Upper lobe of left lung (tissue), 6 donors: Measurements from ENCODE around the gene GPR18. TPM values are rescaled to one million over a fixed set of nuclear protein-coding genes. Genes with fewer than 3 reads are reported as not detected.

Experiments
- ATAC-seq, 2 donors: fragments of 200-7000 bp; cut with Tn5 transposase; one replicate each; pipeline ENCODE4 v1.9.1; 2022; ENCODE audit warnings: mild to moderate bottlenecking in 2 of 2, moderate library complexity in 2 of 2; ENCODE audit not compliant: low FRiP score in 2 of 2
- DNase-seq, 2 donors: peaks; one replicate each; pipeline ENCODE4 v3.0.0-alpha.2; 2019 to 2020
- H3K27ac ChIP-seq, 4 donors: fragments of 200-600 bp; sonication (generic); one replicate each; pipeline ENCODE4 v1.5.1; 2016 to 2019
- H3K27me3 ChIP-seq, 4 donors: fragments of 200-600 bp; sonication (generic); one replicate each; pipeline ENCODE4 v1.5.1; 2017 to 2019
- H3K36me3 ChIP-seq, 4 donors: fragments of 200-600 bp; sonication (generic); one replicate each; pipeline ENCODE4 v1.5.1; 2016 to 2019
- H3K4me1 ChIP-seq, 4 donors: fragments of 200-600 bp; sonication (generic); one replicate each; pipeline ENCODE4 v1.5.1; 2018 to 2019
- H3K4me3 ChIP-seq, 4 donors: fragments of 200-600 bp; sonication (generic); one replicate each; pipeline ENCODE4 v1.5.1; 2017 to 2019; ENCODE audit warnings: mild to moderate bottlenecking in 2 of 4, moderate library complexity in 1 of 4
- H3K9me3 ChIP-seq, 4 donors: fragments of 200-600 bp; sonication (generic); one replicate each; pipeline ENCODE4 v1.5.1; 2018 to 2019
- CTCF ChIP-seq, 6 experiments: fragments of 450-650 bp in 4 of 6; fragments of 200-600 bp in 2 of 6; sonication (generic) in 2 of 6; IDR thresholded peaks; one replicate each; pipeline ENCODE4 v1.5.1; 2016 to 2019; ENCODE audit warnings: antibody characterized with exemption in 6 of 6
- EP300 ChIP-seq, 4 donors: sonication (generic); formaldehyde crosslinking; IDR thresholded peaks; one replicate each; pipeline ENCODE4 v1.5.1; 2017; ENCODE audit warnings: antibody characterized with exemption in 4 of 4, control low read depth in 2 of 4
- POLR2A ChIP-seq, 4 donors: fragments of 450-650 bp; IDR thresholded peaks; one replicate each; pipeline ENCODE4 v1.5.1; 2016 to 2017; ENCODE audit warnings: antibody characterized with exemption in 4 of 4, mild to moderate bottlenecking in 2 of 4
- POLR2AphosphoS5 ChIP-seq, 2 donors: sonication (generic); formaldehyde crosslinking; IDR thresholded peaks; one replicate each; pipeline ENCODE4 v1.5.1; 2017; ENCODE audit warnings: antibody characterized with exemption in 2 of 2
- WGBS, 2 donors: methylation state at CpG; one replicate each; pipeline ENCODE4 v1.1.5; 2017 to 2018; 5-methylcytosine and 5-hydroxymethylcytosine counted together
- total RNA-seq, 6 donors: library from RNA; depleted of rRNA in 4 of 6; stranded (reverse); fragments of >200 nt in 4 of 6; gene quantifications; one replicate each; pipeline versions ENCODE4 v1.1.0 to v1.2.1, GENCODE V29; 2016 to 2021
- donor health status: DM: no; HTN: no; CAD: no; lungs with moderate emphysema.
- donor health status: DM: no; HTN: yes; CAD: no; lungs with severe emphysema.

GPR18 gene, protein sequence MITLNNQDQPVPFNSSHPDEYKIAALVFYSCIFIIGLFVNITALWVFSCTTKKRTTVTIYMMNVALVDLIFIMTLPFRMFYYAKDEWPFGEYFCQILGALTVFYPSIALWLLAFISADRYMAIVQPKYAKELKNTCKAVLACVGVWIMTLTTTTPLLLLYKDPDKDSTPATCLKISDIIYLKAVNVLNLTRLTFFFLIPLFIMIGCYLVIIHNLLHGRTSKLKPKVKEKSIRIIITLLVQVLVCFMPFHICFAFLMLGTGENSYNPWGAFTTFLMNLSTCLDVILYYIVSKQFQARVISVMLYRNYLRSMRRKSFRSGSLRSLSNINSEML
- total RNA-seq, result under 1 TPM in 2 of 6 donors, not detected in 4; 0.52 to 0.94 TPM

DNA sequence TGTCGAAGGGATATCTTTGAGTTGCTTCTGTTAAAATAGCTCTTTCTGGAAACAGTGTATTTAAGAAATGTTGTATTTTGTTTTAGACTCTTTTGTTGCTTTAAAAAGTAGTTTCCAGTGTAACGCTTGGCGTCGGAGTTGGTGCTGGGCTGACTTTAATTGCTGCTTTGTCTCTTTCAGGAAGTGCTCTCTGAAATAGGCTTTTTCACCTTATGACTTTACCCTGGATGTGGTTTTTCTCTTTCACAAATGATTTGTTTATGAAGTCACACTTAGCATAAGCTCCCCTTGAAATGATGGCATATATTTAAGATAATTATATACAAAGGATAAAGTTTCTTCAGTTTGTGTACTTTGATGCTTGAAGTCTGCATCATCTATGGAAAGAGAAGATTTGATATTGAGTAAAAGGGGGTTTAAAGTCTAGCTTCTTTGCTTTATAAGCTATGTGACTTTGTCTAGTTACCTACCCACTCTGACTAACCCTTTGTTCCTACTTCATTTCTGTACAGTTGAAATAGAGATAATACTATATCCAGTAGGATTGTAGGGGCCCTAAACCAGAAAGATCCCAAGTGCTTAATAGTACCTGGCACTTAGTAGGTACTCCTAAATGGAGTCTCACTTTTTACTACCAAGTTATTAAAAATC, at the start of gene GPR18:
Gene GPR18, minus strand, starts transcription at position 170 of the 651 bp plus-strand sequence. CDS start 2,507 bp downstream, outside the sequence.
- Histone ChIP-seq H3K9me3 (no peaks in the 10 kb centered on the region), H3K27me3 (no peaks in the 10 kb centered on the region), H3K36me3 (peaks cover 0 to 15% (median 2%) of the 10 kb centered on the region in 4 donors), H3K4me1 (peaks cover 0 to 10% (median 5%) of the 10 kb centered on the region in 4 donors), H3K4me3 (peak within 1 kb of the TSS in 1 of 4 donors; percentile 5), H3K27ac (peak within 1 kb of the TSS in 2 of 4 donors; percentile 14 to 38)
- no peak for ATAC-seq
- DNase-seq, result no peak
- 64 to 65% methylated on average over 4 of the region's 4 CpGs for WGBS, 2 donors
- TF ChIP-seq POLR2A (IDR thresholded peaks at IDR 0.05) (peak in 1 of 4 donors; percentile 37), POLR2AphosphoS5 (IDR thresholded peaks at IDR 0.05) (no peak)

DNA sequence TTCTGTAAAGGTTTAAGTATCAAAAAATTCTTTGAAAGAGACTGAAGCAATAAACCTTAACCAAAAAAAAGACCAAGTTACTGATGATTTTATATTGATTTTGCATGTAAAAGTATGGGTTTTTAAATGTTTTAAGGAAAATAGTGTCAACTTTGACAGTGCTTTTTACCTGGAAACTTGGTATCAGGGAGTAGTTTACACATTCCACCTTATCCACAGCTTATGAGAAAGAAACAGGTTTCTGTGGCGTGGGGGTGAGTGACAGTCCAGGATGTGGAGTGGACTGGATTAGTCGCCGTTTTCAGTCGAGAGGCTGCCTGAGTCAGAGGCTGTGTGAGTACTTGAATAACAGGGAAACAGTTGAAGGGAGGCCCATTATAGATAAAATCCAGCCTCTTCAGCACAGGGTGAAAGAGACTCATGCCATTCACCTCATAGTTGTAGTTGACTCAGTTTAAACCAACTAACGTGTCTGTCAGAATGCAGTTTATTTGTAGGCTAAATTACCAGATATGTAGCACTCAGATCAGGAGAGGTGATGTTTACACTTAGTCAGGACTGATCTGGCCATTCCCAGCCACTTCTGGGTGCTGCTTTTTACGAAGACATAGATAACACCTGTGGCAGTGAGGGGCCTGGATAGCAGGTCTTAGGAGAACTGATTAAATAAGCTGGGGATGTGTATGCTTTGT, 49.6 kb upstream of the GPR18 start:
- peaks cover 0 to 22% (median 7%) of the 10 kb centered on the region in 4 donors for H3K4me1 ChIP-seq
- DNase-seq, result peak in 1 of 2 donors; percentile 85
- TF ChIP-seq POLR2AphosphoS5 (IDR thresholded peaks at IDR 0.05) (no peak), POLR2A (IDR thresholded peaks at IDR 0.05) (no peak), EP300 (IDR thresholded peaks at IDR 0.05) (no peak), CTCF (IDR thresholded peaks at IDR 0.05) (no peak)

DNA sequence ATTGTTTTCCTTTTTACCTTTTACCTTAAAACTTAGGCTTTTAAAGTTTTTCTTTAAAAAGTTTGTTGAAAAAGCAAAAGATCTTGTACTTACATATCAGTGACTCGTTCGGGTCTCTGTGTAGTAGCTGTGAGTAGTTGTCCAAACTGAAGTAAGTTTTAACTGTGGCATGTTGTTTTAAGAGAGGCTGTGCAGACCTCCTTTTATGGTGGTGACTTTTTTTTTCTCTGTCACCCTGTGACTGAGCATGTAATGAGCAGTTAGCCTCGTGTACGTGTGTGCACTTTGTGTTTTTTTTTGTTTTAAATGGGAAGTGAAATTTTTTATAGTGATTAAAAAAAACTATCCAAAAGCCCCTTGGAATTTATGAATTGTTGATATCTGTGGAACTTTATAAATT, 49.1 kb upstream of the GPR18 start, which contains the start of gene GPR183:
Gene GPR183, minus strand, starts transcription at position 153 of the 400 bp plus-strand sequence. CDS start 11,254 bp downstream, outside the sequence.
- WGBS, 2 donors, result 20 to 42% methylated on average over 4 of the region's 4 CpGs
- DNase-seq (no peak), ATAC-seq (peak; percentile 52 to 70)
- H3K4me3 ChIP-seq, result peak within 1 kb of the TSS in 3 of 4 donors; percentile 21 to 35 (median 31)
- peak within 1 kb of the TSS in 3 of 4 donors; percentile 45 to 77 (median 61) for H3K27ac ChIP-seq
- no peaks in the 10 kb centered on the region for H3K36me3 ChIP-seq
- no peaks in the 10 kb centered on the region for H3K9me3 ChIP-seq
- peaks cover 0 to 16% (median 7%) of the 10 kb centered on the region in 4 donors for H3K4me1 ChIP-seq
- no peaks in the 10 kb centered on the region for H3K27me3 ChIP-seq
- peak in 1 of 4 donors; percentile 1 for TF ChIP-seq EP300 (IDR thresholded peaks at IDR 0.05)
- TF ChIP-seq CTCF (IDR thresholded peaks at IDR 0.05), result no peak
- peak in 2 of 4 donors; percentile 61 to 80 for TF ChIP-seq POLR2A (IDR thresholded peaks at IDR 0.05)
- TF ChIP-seq POLR2AphosphoS5 (IDR thresholded peaks at IDR 0.05), result peak in 1 of 2 donors; percentile 48

More for the DNA sequence above, 49.6 kb upstream of the GPR18 start:
- peak; percentile 59 to 83 for ATAC-seq
- H3K27me3 ChIP-seq, result no peaks in the 10 kb centered on the region
- H3K4me3 ChIP-seq, result no peak overlapping the region
- peak overlapping the region in 3 of 4 donors; percentile 45 to 59 (median 50) for H3K27ac ChIP-seq
- 37 to 58% methylated on average over 6 of the region's 6 CpGs for WGBS, 2 donors
- H3K9me3 ChIP-seq, result no peaks in the 10 kb centered on the region
- no peaks in the 10 kb centered on the region for H3K36me3 ChIP-seq

- H3K27ac ChIP-seq, result peak overlapping the region in 3 of 4 donors; percentile 14 to 77 (median 61)
- WGBS, 2 donors, result 88 to 90% methylated on average over 8 of the region's 8 CpGs
- TF ChIP-seq POLR2A (IDR thresholded peaks at IDR 0.05) (no peak), EP300 (IDR thresholded peaks at IDR 0.05) (no peak), CTCF (IDR thresholded peaks at IDR 0.05) (no peak)
Measured at GRCh38 chr13:99305566-99305965, 47.4 kb upstream of the GPR18 start.

More at GRCh38 chr13:99305566-99305965, 47.4 kb upstream of the GPR18 start:
- H3K4me1 ChIP-seq, result peaks cover 0 to 10% (median 5%) of the 10 kb centered on the region in 4 donors
- DNase-seq (no peak), ATAC-seq (no peak)
- H3K9me3 ChIP-seq, result no peaks in the 10 kb centered on the region
- no peaks in the 10 kb centered on the region for H3K27me3 ChIP-seq
- peak overlapping the region in 3 of 4 donors; percentile 21 to 35 (median 31) for H3K4me3 ChIP-seq
- no peaks in the 10 kb centered on the region for H3K36me3 ChIP-seq
